ENCODE measurements around the gene STC2.

STC2 gene

DNA sequence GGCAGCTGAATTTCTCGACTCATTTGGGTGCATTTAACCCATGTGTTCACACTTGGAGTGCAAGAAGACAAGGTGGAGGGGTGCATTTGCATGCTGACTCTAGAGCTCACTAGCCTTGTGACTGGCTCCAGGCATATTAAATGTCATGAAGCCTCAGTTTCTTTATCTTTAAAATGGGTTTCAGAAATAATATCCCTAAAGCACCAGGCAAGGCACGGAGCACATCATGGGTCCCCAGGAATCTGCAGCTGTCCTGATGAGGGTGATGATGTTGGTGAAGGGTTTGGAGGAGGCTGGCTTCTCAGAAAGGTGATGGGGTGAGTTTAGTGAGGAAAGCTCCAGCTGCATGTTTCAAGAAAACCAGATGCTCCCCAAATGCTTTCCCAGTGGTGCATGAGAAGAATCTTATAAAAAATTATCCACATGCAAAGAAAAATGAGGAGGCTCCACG lies 14.8 kb downstream of the STC2 start:
- Mint-ChIP-seq H3K27ac (no peak overlapping the region), H3K36me3 (ENCODE audit: insufficient read depth) (no peaks in the 10 kb centered on the region), H3K27me3 (peaks cover 83 to 97% of the 10 kb centered on the region in 2 donors), H3K4me1 (ENCODE audit: low read depth in 2 of 2) (no peaks in the 10 kb centered on the region), H3K4me3 (no peak overlapping the region), H3K9me3 (no peaks in the 10 kb centered on the region)
- no peak for ATAC-seq (replicated peaks)
- no peak for DNase-seq

DNA sequence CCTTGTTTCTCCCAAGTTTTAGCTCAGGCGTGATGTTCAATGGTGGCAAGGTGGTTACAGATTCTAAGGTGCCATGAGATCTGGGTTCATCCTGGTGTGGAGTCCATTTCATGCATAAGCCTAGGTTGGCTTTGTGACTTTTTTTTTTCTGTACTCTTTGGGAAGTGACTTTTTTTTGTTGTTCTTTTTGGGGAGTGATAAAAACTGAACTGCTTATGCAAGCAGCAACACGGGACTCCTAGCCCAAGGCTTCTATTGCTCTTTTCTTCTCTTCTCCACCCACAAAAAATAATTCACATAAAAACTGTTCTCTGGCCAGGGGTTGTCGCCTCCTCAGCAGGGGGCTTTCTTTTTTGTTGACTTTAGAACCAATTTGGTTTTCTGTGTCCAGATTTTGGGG lies 15.4 kb downstream of the STC2 start:
- DNase-seq (no peak), ATAC-seq (replicated peaks) (no peak)
- H3K27me3 Mint-ChIP-seq, result peaks cover 77 to 91% of the 10 kb centered on the region in 2 donors
- no peaks in the 10 kb centered on the region for H3K4me1 Mint-ChIP-seq (ENCODE audit: low read depth in 2 of 2)
- H3K27ac Mint-ChIP-seq, result no peak overlapping the region
- no peaks in the 10 kb centered on the region for H3K36me3 Mint-ChIP-seq (ENCODE audit: insufficient read depth)
- no peaks in the 10 kb centered on the region for H3K9me3 Mint-ChIP-seq
- H3K4me3 Mint-ChIP-seq, result no peak overlapping the region

DNA sequence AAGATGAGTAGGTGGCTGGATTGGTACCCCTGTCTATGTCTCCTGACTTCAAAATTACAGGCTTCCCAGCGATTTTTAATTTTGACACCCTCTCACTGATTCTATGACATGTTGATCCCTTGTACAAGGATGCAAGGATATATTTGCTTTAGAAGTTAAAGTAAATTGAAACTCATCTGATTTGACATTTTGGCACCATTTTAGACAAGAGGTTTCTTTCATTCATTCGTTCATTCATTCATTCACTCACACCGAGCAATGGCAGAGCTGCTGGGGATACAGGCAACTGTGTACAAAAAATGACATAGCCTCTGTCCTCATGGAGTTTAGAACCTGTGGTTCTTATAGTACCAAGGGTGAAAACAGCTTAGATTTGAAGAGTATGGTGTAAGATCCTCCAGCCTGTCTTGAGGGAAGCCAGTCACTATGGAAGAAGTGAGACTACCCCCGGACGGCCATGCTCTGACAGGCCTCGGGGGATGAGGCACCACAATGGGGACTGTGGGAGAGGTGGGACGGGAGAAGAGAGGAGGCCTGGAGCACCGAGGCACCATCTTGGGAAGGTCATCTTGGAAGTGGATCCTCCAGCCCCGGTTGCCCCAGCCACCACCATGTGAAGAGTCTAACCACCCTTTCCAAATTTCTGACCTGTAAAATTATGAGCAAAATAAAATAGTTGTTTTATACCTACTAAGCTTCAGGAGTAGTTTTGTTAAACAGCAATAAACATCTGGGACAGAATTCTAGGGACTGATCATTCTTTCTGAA lies 16.2 kb downstream of the STC2 start:
- Mint-ChIP-seq H3K4me1 (ENCODE audit: low read depth in 2 of 2) (no peaks in the 10 kb centered on the region), H3K27me3 (peaks cover 69 to 84% of the 10 kb centered on the region in 2 donors), H3K4me3 (no peak overlapping the region), H3K9me3 (no peaks in the 10 kb centered on the region), H3K36me3 (ENCODE audit: insufficient read depth) (no peaks in the 10 kb centered on the region), H3K27ac (no peak overlapping the region)
- ATAC-seq (replicated peaks) (no peak), DNase-seq (no peak)

DNA sequence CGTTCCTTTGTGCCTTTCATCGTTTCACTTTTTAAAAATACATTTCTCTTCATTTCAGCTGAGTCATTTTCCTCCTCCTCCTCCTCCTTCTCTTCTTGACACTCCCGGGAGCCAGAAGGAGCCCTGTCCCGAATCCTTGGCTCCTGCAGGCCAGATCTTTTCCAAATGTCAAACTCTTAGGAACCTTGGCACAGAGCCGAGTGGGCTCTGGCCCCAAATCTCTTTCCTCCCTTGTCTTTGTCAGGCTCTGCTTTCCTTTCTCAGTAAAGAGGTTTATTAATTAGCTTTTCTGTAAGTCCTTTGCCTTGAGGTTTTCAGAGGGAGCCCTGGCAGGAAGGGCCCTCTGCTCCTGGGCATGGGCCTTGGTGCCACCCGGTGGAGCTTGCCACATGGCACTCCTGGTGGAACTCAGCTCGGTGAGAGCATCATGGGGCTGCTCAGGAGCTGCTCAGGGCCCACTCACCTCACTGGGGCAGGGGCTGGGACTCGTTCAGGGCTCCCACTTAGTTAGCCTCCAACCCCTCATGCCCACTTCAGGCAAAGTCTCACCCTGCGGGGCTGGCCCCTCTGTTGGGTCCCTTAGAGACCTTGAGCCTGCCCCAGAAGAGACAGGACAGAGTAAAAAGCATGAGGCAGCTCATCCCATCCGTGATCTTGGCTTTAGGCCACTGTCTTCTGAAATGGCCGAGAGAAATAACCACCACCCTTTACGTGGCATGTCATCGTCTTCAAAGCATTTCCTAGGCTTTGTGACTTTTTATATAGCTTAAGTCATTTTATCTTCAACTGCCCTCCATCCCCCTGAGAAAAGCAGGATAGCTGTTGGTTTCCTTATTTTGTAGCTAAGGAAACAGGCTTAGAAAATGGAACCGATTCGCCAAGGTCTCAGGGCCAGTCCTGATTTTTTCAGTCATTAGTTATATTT lies 17.1 kb downstream of the STC2 start:
- H3K4me1 Mint-ChIP-seq (ENCODE audit: low read depth in 2 of 2), result no peaks in the 10 kb centered on the region
- H3K27ac Mint-ChIP-seq, result no peak overlapping the region
- H3K36me3 Mint-ChIP-seq (ENCODE audit: insufficient read depth), result peaks cover 2% of the 10 kb centered on the region
- no peak for ATAC-seq (replicated peaks)
- H3K27me3 Mint-ChIP-seq, result peaks cover 63 to 84% of the 10 kb centered on the region in 2 donors
- H3K4me3 Mint-ChIP-seq, result no peak overlapping the region
- DNase-seq, result no peak
- H3K9me3 Mint-ChIP-seq, result no peaks in the 10 kb centered on the region

DNA sequence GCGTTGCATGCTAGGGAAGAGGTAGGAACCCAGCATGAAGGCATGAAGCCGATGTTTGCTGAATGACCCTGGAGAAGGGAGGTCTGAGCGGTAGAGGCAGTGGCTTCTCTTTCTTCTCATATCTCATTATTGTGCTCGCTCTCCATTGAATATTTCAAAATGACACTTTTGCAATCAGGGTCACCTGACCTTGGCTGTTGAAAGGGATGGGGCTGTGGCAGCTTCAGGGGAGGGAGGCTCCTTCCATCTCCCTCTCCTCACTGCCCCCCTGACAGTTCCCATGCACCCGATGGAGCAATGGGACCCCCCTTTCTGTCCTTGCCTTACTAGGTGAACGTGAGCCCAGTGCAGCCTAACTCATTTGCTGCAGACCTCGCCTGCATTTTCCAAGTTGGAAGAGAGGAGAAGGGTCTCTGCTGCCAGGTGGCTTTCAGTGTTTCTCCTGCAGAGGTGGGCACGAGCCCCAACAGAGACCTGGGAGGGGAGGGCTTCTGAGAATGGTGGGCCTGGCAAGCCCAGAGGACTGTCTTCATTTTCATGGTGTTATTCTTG lies 17.9 kb downstream of the STC2 start:
- H3K4me1 Mint-ChIP-seq (ENCODE audit: low read depth in 2 of 2), result no peaks in the 10 kb centered on the region
- DNase-seq, result no peak
- H3K4me3 Mint-ChIP-seq, result no peak overlapping the region
- ATAC-seq (replicated peaks), result no peak
- no peak overlapping the region for H3K27ac Mint-ChIP-seq
- no peaks in the 10 kb centered on the region for H3K9me3 Mint-ChIP-seq
- peaks cover 2% of the 10 kb centered on the region for H3K36me3 Mint-ChIP-seq (ENCODE audit: insufficient read depth)
- H3K27me3 Mint-ChIP-seq, result peaks cover 55 to 81% of the 10 kb centered on the region in 2 donors

GRCh38 chr5:173309731-173310130 lies 18.5 kb downstream of the STC2 start:
- ATAC-seq (replicated peaks) (no peak), DNase-seq (no peak)
- Mint-ChIP-seq H3K36me3 (ENCODE audit: insufficient read depth) (peaks cover 2% of the 10 kb centered on the region), H3K9me3 (no peaks in the 10 kb centered on the region), H3K4me3 (no peak overlapping the region), H3K4me1 (ENCODE audit: low read depth in 2 of 2) (no peaks in the 10 kb centered on the region), H3K27ac (no peak overlapping the region), H3K27me3 (peaks cover 49 to 81% of the 10 kb centered on the region in 2 donors)

GRCh38 chr5:173308226-173308625 lies 20.0 kb downstream of the STC2 start:
- Mint-ChIP-seq H3K4me3 (no peak overlapping the region), H3K27ac (no peak overlapping the region), H3K27me3 (peaks cover 37 to 81% of the 10 kb centered on the region in 2 donors), H3K4me1 (ENCODE audit: low read depth in 2 of 2) (no peaks in the 10 kb centered on the region), H3K9me3 (no peaks in the 10 kb centered on the region), H3K36me3 (ENCODE audit: insufficient read depth) (peaks cover 2% of the 10 kb centered on the region)
- no peak for ATAC-seq (replicated peaks)
- no peak for DNase-seq

DNA sequence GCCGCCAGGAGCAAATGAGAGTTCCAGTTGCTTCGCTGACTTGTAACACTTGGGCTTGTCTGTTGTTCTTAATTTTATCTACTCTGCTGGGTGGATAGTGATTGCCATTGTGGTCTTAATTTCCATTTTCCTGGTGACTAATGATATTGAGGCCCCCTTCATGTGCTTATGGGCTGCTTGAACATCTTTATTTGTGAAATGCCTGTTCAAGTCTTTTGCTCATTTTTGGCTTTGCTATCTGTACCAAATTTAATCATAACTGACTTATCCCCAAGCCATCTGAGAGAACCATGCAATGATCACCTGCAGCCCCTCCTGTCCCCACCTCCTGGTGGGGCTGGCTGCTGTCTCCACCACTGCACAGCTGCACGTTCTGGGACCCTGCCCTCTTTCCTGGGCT lies 20.5 kb downstream of the STC2 start:
- ATAC-seq (replicated peaks), result no peak
- no peaks in the 10 kb centered on the region for H3K9me3 Mint-ChIP-seq
- H3K4me1 Mint-ChIP-seq (ENCODE audit: low read depth in 2 of 2), result no peaks in the 10 kb centered on the region
- no peak overlapping the region for H3K4me3 Mint-ChIP-seq
- H3K27me3 Mint-ChIP-seq, result peaks cover 34 to 81% of the 10 kb centered on the region in 2 donors
- no peak for DNase-seq
- H3K27ac Mint-ChIP-seq, result no peak overlapping the region
- peaks cover 2% of the 10 kb centered on the region for H3K36me3 Mint-ChIP-seq (ENCODE audit: insufficient read depth)

- no peaks in the 10 kb centered on the region for H3K4me1 Mint-ChIP-seq (ENCODE audit: low read depth in 2 of 2)
- DNase-seq (no peak), ATAC-seq (replicated peaks) (no peak)
- H3K9me3 Mint-ChIP-seq, result no peaks in the 10 kb centered on the region
- peaks cover 2% of the 10 kb centered on the region for H3K36me3 Mint-ChIP-seq (ENCODE audit: insufficient read depth)
- H3K4me3 Mint-ChIP-seq, result no peak overlapping the region
- H3K27ac Mint-ChIP-seq, result no peak overlapping the region
- peaks cover 25 to 81% of the 10 kb centered on the region in 2 donors for H3K27me3 Mint-ChIP-seq
Observed at GRCh38 chr5:173306695-173307094, 21.5 kb downstream of the STC2 start.

DNA sequence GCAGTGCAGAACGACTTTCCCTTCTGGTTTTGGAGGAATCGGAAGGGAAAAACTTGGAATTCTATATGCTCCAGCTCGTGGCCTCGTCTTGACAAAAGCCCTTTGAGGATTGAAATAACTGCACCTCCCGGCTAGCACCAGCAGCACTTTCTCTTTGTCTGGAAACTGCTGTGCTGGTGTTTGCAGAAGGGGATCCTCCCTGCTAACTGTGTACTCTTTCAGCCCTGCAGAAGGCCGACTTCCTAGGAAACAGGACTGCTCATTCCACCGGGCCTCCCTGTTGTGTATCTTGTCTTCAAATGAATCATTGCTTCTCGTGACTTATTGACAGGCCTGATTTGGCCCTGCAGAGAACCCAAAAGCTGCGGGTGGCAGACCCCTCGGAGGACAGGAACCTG lies 23.6 kb downstream of the STC2 start:
- ATAC-seq (replicated peaks) (no peak), DNase-seq (no peak)
- no peaks in the 10 kb centered on the region for H3K4me1 Mint-ChIP-seq (ENCODE audit: low read depth in 2 of 2)
- peaks cover 10 to 70% of the 10 kb centered on the region in 2 donors for H3K27me3 Mint-ChIP-seq
- H3K4me3 Mint-ChIP-seq, result no peak overlapping the region
- H3K36me3 Mint-ChIP-seq (ENCODE audit: insufficient read depth), result peaks cover 2% of the 10 kb centered on the region
- no peaks in the 10 kb centered on the region for H3K9me3 Mint-ChIP-seq
- H3K27ac Mint-ChIP-seq, result no peak overlapping the region

DNA sequence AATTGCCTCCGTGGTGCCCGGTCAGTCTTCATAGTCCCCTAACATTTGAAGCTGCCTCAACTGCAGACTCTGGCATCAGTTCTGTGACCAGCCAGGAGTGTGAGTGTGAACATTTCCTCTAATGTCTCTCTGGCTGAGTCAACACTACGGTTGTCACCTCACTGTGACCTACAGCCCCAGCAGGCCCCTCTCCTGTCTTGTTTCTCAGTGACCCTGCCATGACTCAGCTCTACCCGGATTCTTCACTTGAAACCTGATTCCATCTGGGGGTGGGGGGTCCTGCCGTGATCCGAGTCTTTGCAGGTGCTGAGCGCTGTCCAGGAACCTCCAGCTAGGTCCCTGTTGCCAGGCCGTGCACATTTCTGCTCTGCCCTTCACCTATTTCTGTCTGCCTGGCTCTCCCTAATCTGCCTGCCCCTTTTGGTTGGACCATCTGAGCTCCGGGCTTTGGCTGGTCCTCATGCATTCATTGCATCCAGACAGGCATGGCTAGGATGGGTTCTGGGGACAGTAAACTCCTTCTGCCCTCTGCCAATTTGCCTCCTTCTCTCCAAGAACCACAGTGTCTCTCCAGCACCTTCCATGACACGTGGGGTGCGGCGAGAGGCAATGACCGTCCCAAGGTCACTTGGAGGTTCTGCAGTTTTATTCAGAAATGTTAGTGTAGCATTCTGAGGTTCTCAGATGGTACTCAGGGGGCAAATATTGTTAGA lies 24.2 kb downstream of the STC2 start:
- peaks cover 4 to 70% of the 10 kb centered on the region in 2 donors for H3K27me3 Mint-ChIP-seq
- H3K4me1 Mint-ChIP-seq (ENCODE audit: low read depth in 2 of 2), result no peaks in the 10 kb centered on the region
- no peak overlapping the region for H3K4me3 Mint-ChIP-seq
- H3K9me3 Mint-ChIP-seq, result no peaks in the 10 kb centered on the region
- no peak for DNase-seq
- no peak for ATAC-seq (replicated peaks)
- no peak overlapping the region for H3K27ac Mint-ChIP-seq
- H3K36me3 Mint-ChIP-seq (ENCODE audit: insufficient read depth), result peaks cover 2% of the 10 kb centered on the region

GRCh38 chr5:173302546-173303155 lies 25.6 kb downstream of the STC2 start:
- no peak overlapping the region for H3K4me3 Mint-ChIP-seq

More at GRCh38 chr5:173302546-173303155, 25.6 kb downstream of the STC2 start:
- Mint-ChIP-seq H3K4me1 (ENCODE audit: low read depth in 2 of 2) (no peaks in the 10 kb centered on the region), H3K9me3 (no peaks in the 10 kb centered on the region), H3K27me3 (peaks cover 6 to 77% of the 10 kb centered on the region in 2 donors), H3K27ac (no peak overlapping the region), H3K36me3 (ENCODE audit: insufficient read depth) (peaks cover 2% of the 10 kb centered on the region)
- DNase-seq (no peak), ATAC-seq (replicated peaks) (no peak)

All from effector memory CD8-positive, alpha-beta T cell (primary cell).